ENCODE measurements around the gene ARHGAP9.

- TF ChIP-seq CTCF (IDR thresholded peaks at IDR 0.05): no peak
- no peak for TF ChIP-seq POLR2A (IDR thresholded peaks at IDR 0.05)
These were observed 38.7 kb upstream of the ARHGAP9 start for GRCh38 chr12:57518176-57518919.
